Tibial nerve (tissue), 4 donors: Measurements from ENCODE around the gene UTP11. TPM values are rescaled to one million over a fixed set of nuclear protein-coding genes. Genes with fewer than 3 reads are reported as not detected.
A peak's percentile ranks its signal among the peaks of the same experiment; 100 is the strongest.
"Not testable (repeated sequence)": the region's sequence is repeated elsewhere in the genome, so short reads cannot be mapped to it uniquely, and the experiment has no call there.

Experiments used
- DNase-seq, 2 donors: peaks; one replicate each; pipeline ENCODE4 v3.0.0-alpha.2; 2019; ENCODE audit warnings: low spot score in 2 of 2
- H3K27ac ChIP-seq, 4 donors: fragments of 200-600 bp; sonication (generic) in 3 of 4; one replicate each; pipeline ENCODE4 v1.5.1; 2017 to 2019; ENCODE audit warnings: mild to moderate bottlenecking in 1 of 4
- H3K27me3 ChIP-seq, 2 donors: fragments of 200-600 bp; sonication (generic) in 1 of 2; one replicate each; pipeline versions ENCODE4 v1.5.1 to v1.6.0; 2017 to 2019
- H3K36me3 ChIP-seq, 3 donors: fragments of 200-600 bp; sonication (generic); one replicate each; pipeline ENCODE4 v1.5.1; 2018 to 2019
- H3K4me1 ChIP-seq, 4 donors: fragments of 200-600 bp; sonication (generic) in 3 of 4; one replicate each; pipeline ENCODE4 v1.5.1; 2017 to 2019
- H3K4me3 ChIP-seq, 4 donors: fragments of 200-600 bp; sonication (generic) in 3 of 4; one replicate each; pipeline ENCODE4 v1.5.1; 2017 to 2019; ENCODE audit warnings: mild to moderate bottlenecking in 1 of 4, moderate library complexity in 1 of 4
- H3K9me3 ChIP-seq, 4 donors: fragments of 200-600 bp; sonication (generic) in 3 of 4; one replicate each; pipeline ENCODE4 v1.5.1; 2017 to 2019
- EP300 ChIP-seq, 2 donors: sonication (generic); formaldehyde crosslinking; IDR thresholded peaks; one replicate each; pipeline ENCODE4 v1.6.1; 2017; ENCODE audit warnings: antibody characterized with exemption in 2 of 2, mild to moderate bottlenecking in 1 of 2
- POLR2A ChIP-seq, 2 donors: fragments of 450-650 bp; IDR thresholded peaks; one replicate each; pipeline ENCODE4 v1.6.1; 2017; ENCODE audit warnings: antibody characterized with exemption in 2 of 2, mild to moderate bottlenecking in 2 of 2, moderate library complexity in 2 of 2
- WGBS, 2 donors: methylation state at CpG; one replicate each; pipeline ENCODE4 v1.1.5; 2018; 5-methylcytosine and 5-hydroxymethylcytosine counted together
- total RNA-seq, 4 donors: library from RNA; depleted of rRNA; stranded (reverse); fragments of >200 nt; gene quantifications; one replicate each; pipeline ENCODE4 v1.1.0, GENCODE V29; 2016
- TF ChIP-seq, protein P1 (sequence below), 5 experiments: fragments of 200-600 bp in 3 of 5; fragments of 450-650 bp in 2 of 5; sonication (generic) in 3 of 5; IDR thresholded peaks; one replicate each; pipeline ENCODE4 v1.5.1; 2016 to 2019; ENCODE audit warnings: antibody characterized with exemption in 5 of 5, mild to moderate bottlenecking in 3 of 5, moderate library complexity in 2 of 5

Gene UTP11, protein sequence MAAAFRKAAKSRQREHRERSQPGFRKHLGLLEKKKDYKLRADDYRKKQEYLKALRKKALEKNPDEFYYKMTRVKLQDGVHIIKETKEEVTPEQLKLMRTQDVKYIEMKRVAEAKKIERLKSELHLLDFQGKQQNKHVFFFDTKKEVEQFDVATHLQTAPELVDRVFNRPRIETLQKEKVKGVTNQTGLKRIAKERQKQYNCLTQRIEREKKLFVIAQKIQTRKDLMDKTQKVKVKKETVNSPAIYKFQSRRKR
- total RNA-seq, result 10 to 100 TPM; 16.5 to 36.8 (median 25.7) TPM

DNA sequence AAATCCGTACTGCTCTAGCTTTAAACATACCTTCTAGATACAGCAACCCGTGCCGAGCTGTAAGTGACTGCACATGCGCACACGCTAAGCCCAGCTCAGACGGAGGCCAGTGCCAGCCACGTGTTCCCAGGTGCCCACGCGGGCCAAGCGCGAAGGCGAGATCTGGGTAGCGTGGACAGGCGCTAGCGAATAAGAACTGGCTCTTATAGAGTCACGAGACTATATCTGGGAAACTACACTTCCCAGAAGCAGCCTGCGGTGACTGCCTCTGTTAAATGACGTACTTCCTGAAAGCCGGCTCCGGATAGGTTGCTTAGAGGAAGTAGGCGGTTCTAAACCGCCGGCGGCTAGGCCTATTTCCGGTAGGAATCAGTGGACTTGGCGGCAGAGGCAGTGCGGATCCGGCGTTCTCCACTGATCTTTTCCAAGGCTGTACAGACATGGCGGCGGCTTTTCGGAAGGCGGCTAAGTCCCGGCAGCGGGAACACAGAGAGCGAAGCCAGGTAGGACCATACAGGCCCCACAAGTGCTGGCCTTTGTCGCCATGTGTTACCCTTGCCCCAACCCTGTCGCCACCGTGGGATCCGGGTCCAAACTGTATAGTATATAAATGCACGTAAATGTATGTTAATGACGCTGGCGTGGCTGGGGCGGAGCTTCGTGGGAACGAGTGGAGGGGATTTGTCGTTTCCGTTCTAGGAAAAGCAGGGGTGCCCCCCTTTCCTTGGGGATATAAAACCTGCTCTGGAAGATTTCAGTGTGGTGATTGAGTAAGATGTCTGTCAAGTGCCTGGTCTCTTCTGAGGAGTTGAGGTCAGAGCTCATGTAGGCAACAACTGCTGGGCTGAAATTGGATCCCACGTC is at the start of gene UTP11:
Gene UTP11 (plus strand): TSS at position 372 of the 864 bp plus-strand sequence. CDS start 69 bp downstream, at position 441.
- Histone ChIP-seq H3K27me3 (no peaks in the 10 kb centered on the region), H3K4me1 (peaks cover 0 to 49% (median 30%) of the 10 kb centered on the region in 4 donors), H3K27ac (peak within 1 kb of the TSS; percentile 67 to 93 (median 89)), H3K4me3 (peak within 1 kb of the TSS; percentile 53 to 76 (median 68)), H3K36me3 (peaks cover 0 to 8% (median 0%) of the 10 kb centered on the region in 3 donors), H3K9me3 (no peaks in the 10 kb centered on the region)
- DNase-seq, result peak; percentile 87 to 94
- 0 to 1% methylated on average over 47 to 48 of the region's 49 CpGs for WGBS, 2 donors
- peak in 1 of 2 donors; percentile 86 for TF ChIP-seq POLR2A (IDR thresholded peaks at IDR 0.05)
- peak; percentile 87 to 96 for TF ChIP-seq EP300 (IDR thresholded peaks at IDR 0.05)
- TF ChIP-seq, protein P1, sequence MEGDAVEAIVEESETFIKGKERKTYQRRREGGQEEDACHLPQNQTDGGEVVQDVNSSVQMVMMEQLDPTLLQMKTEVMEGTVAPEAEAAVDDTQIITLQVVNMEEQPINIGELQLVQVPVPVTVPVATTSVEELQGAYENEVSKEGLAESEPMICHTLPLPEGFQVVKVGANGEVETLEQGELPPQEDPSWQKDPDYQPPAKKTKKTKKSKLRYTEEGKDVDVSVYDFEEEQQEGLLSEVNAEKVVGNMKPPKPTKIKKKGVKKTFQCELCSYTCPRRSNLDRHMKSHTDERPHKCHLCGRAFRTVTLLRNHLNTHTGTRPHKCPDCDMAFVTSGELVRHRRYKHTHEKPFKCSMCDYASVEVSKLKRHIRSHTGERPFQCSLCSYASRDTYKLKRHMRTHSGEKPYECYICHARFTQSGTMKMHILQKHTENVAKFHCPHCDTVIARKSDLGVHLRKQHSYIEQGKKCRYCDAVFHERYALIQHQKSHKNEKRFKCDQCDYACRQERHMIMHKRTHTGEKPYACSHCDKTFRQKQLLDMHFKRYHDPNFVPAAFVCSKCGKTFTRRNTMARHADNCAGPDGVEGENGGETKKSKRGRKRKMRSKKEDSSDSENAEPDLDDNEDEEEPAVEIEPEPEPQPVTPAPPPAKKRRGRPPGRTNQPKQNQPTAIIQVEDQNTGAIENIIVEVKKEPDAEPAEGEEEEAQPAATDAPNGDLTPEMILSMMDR (IDR thresholded peaks at IDR 0.05), result peak in 1 of 5 experiments; percentile 25

GRCh38 chr1:37964106-37964505 is 48.4 kb upstream of the UTP11 start:
- DNase-seq, result not testable (repeated sequence)

GRCh38 chr1:37965301-37965700 is 47.2 kb upstream of the UTP11 start:
- no peaks in the 10 kb centered on the region for H3K4me1 ChIP-seq
- H3K36me3 ChIP-seq, result peaks cover 3 to 97% (median 13%) of the 10 kb centered on the region in 3 donors
- 93 to 94% methylated on average over 4 of the region's 4 CpGs for WGBS, 2 donors
- no peak for TF ChIP-seq POLR2A (IDR thresholded peaks at IDR 0.05)
- TF ChIP-seq, protein P1 (IDR thresholded peaks at IDR 0.05), result no peak
- no peak for TF ChIP-seq EP300 (IDR thresholded peaks at IDR 0.05)
- no peaks in the 10 kb centered on the region for H3K27me3 ChIP-seq
- no peak overlapping the region for H3K4me3 ChIP-seq
- DNase-seq, result no peak
- no peak overlapping the region for H3K27ac ChIP-seq
- no peaks in the 10 kb centered on the region for H3K9me3 ChIP-seq

More at GRCh38 chr1:37964106-37964505, 48.4 kb upstream of the UTP11 start:
- not testable (repeated sequence) for H3K27me3 ChIP-seq, H3K4me3 ChIP-seq, H3K27ac ChIP-seq, H3K9me3 ChIP-seq, H3K4me1 ChIP-seq
- WGBS, 2 donors, result 88% methylated on average over 12 of the region's 12 CpGs
- peaks cover 3 to 99% (median 19%) of the 10 kb centered on the region in 3 donors for H3K36me3 ChIP-seq

DNA sequence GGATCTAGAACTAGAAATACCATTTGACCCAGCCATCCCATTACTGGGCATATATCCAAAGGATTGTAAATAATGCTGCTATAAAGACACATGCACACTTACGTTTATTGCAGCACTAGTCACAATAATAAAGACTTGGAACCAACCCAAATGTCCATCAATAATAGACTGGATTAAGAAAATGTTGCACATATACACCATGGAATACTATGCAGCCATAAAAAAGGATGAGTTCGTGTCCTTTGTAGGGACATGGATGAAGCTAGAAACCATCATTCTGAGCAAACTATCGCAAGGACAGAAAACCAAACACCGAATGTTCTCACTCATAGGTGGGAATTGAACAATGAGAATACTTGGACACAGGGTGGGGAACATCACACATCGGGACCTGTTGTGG is 38.9 kb upstream of the UTP11 start:
- WGBS, 2 donors, result 87 to 93% methylated on average over 5 of the region's 5 CpGs
- peaks cover 2 to 85% (median 7%) of the 10 kb centered on the region in 3 donors for H3K36me3 ChIP-seq
- H3K27me3 ChIP-seq, H3K4me3 ChIP-seq, DNase-seq, H3K9me3 ChIP-seq, H3K4me1 ChIP-seq, H3K27ac ChIP-seq: not testable (repeated sequence)

DNA sequence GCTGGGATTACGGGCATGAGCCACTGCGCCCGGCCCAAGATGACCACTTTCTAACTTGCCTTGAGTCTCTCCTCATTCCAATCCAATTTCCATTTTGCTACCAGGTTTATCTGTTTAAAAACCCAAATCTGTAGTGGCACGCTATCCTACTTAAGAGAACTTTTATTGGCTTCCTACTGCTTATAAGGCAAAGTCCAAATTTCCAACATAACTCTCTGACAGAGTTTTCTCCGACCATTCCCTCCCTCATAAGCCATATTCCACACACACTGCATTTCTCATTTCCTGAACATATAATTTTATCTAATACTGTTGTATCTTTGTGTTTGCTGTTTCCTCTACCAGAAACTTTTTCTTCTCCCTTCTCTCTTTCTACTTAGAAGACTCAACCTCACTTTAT is 38.0 kb upstream of the UTP11 start:
- 96 to 99% methylated on average over 5 of the region's 5 CpGs for WGBS, 2 donors
- Histone ChIP-seq H3K4me1 (no peaks in the 10 kb centered on the region), H3K27ac (no peak overlapping the region), H3K4me3 (no peak overlapping the region), H3K9me3 (no peaks in the 10 kb centered on the region), H3K36me3 (peaks cover 2 to 85% (median 5%) of the 10 kb centered on the region in 3 donors), H3K27me3 (no peaks in the 10 kb centered on the region)
- TF ChIP-seq EP300 (IDR thresholded peaks at IDR 0.05), result no peak
- TF ChIP-seq, protein P1 (IDR thresholded peaks at IDR 0.05), result no peak
- no peak for TF ChIP-seq POLR2A (IDR thresholded peaks at IDR 0.05)
- no peak for DNase-seq

DNA sequence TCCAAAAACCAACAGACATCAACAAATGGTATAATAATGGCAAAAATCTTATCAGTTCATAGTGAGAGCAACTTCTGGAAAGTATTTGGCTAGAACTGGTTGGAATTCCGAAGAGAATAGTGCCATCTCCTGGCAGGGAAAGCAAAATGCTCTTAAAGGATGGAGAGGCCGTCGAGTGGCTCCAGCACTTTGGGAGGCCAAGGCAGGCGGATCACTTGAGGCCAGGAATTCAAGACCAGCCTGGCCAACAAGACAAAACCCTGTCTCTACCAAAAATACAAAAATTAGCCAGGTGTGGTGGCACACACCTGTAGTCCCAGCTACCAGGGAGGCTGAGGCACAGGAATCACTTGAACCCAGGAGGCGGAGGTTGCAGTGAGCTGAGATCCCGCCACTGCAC is 37.5 kb upstream of the UTP11 start:
- not testable (repeated sequence) for H3K4me1 ChIP-seq, DNase-seq, H3K27ac ChIP-seq, H3K27me3 ChIP-seq, H3K9me3 ChIP-seq, H3K4me3 ChIP-seq
- peaks cover 2 to 85% (median 9%) of the 10 kb centered on the region in 3 donors for H3K36me3 ChIP-seq
- TF ChIP-seq, protein P1 (IDR thresholded peaks at IDR 0.05), result peak in 4 of 5 experiments; percentile 21 to 43 (median 40)
- WGBS, 2 donors, result 48 to 51% methylated on average over 6 of the region's 6 CpGs
